SHP77 treated with DMSO at 0.1 percent for 48 hours (cell line): ENCODE results near the gene MICAL3.

ENCODE experiments used
- DNase-seq: peaks from one replicate; lab custom pipeline; 2025; lab: John Stamatoyannopoulos, UW

The MICAL3 gene

GRCh38 chr22:17811119-17811518 is 213.2 kb downstream of the MICAL3 start:
- DNase-seq, result no peak

GRCh38 chr22:17810570-17811116 is 213.7 kb downstream of the MICAL3 start:
- DNase-seq, result no peak

- DNase-seq, result peak; percentile 16
Observed at GRCh38 chr22:17808693-17809403, 215.5 kb downstream of the MICAL3 start.

GRCh38 chr22:17807578-17808410 is 216.6 kb downstream of the MICAL3 start:
- no peak for DNase-seq

DNA sequence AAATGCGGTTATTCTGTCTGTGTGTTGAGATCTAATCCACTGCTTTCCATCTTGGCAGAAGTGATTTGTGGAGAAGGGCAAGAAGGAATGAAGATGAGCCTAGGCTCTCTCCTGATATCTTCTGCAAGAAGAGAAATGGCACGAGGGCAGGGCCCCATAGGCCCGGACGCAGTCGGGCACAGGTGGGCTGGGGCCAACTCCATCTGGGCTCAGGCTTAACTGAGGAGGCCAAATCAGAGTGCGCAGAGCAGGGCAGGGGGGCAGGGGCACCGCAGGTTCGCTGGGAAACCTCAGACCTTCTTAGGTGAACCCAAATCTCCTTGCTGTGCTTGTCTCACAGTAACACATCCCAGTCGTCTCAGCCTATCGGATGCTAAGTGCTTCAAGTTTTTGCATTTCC is 217.3 kb downstream of the MICAL3 start:
- no peak for DNase-seq

DNA sequence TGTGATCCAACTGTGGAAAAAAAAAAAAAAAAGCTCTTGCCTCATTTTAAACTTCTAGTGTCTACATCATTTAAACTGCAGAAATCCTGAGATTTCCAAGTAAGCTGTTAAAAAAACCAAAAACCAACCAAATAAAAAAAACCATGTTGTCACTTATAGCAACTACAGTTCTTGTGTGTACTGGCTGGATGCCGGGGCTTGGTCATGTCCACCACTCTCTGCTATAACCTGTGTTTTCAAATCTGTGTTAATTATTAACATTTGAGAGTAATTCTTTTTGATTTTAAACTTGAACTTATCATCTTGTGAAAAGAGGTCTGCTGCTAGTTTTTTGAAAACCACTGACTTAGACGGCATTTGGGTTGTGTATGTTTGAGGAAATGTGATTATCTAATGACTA is 217.9 kb downstream of the MICAL3 start:
- no peak for DNase-seq

DNA sequence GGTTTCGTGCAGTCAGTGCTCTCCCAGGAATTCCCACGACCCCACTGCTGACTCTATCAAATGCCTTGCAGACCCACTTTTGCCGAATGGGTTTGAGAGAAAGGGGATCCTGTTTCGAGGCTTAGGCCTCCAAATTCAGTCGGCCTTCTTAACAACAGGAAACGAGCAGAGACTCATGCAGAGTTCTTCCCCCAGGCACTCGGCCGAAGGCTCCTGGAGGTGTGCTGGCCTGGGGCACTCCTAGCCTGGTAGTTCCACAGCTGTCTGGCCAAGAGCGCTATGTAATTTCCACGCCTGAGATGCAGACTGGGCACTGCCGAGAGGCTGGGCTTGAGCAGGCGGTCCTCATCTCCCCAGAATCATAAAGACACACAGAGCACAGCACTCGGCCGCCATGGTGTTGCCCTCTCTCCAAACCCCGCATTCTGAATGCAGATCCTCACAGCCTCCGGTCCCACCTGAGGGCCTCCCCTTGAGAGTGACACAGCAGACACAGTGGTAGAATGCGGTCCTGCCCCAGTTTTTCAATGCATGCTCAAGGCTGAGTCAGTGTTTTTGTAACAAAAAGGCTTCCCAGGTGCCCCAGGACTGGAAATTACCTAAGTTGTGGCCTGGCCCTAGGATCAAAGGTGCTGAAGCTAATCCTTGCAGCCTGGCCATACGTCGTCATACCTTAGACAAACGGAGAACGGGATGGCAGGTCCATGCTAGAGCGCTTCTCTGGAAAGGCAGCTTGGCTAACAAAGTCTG is 219.9 kb downstream of the MICAL3 start:
- DNase-seq, result no peak

- DNase-seq, result no peak
Observed at GRCh38 chr22:17803609-17804270, 220.6 kb downstream of the MICAL3 start.

DNA sequence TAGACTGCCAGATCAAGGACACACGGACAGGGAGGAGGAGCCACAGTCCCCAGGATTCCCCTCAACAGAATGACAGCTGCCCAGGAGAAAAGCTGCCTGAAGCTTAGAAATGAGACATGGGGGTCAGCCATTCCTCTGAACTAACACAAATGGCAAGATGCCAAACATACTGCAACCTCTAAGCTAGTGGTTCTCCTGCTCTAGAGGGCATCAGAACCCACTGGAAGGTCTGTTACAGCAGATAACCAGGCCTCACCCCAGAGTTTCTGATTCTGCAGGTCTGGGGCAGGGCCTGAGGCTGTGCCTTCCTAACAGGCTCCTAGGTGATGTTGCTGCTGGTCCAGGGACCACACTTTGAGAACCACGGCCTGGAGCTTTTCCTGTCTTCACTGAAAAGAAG is 221.5 kb downstream of the MICAL3 start:
- no peak for DNase-seq

DNA sequence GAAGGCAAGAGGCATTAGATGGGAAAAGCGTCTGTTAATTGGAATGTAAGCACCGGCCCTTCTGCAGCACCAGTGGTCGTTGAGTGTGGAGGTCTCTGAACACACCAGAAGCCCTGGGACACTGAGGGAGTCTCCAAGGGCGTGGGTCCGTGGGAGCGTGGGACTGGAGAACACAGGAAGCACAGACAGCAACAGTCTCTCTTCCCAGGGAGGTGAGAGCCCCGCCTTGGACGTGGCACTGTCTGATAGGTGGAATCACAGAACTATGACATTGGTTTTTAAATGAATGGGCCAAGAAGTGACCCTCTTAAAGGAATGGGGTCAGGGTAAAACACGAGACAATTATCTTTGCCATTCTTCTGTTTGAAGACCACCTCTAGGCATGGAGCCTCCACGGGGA is 221.9 kb downstream of the MICAL3 start:
- no peak for DNase-seq

DNA sequence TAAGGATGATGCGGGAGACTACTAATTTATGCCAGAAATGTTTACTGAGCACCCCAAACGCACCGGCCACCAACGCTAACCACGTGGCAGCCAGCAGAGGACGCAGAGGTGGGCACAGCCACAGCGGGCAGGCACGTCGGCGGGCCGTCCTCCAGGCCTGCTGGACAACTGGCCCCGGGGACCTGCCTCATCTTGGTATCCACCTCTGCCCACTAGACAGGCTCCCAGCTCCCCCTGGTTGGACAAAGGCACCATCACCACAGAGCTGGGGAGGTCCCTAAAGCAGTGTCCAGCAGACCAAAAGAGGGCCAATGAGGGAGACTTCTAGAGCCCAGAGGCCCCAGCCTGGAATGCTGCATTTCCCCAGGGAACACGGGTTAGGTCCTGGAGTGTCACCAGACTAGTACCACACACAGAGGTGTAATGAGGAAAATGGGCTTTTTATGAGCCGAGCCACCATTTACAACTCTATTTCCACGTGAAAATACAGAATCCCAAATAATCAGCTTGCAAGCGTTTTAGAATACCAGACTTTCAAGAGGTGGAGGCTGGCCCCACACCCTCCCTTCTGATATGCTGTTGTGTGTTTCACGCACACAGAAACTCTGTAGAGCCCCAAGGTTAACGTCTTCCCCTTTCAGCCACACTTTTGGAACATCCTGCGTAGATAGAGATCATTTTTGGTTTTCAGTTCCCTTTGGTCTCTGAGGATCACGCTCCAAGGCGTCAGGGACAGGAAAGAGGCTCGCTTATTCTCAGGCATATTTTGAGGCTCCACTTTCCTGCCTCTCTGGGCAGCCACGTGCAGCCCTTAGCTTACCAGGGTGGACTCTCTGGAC is 226.4 kb downstream of the MICAL3 start:
- DNase-seq, result no peak

DNA sequence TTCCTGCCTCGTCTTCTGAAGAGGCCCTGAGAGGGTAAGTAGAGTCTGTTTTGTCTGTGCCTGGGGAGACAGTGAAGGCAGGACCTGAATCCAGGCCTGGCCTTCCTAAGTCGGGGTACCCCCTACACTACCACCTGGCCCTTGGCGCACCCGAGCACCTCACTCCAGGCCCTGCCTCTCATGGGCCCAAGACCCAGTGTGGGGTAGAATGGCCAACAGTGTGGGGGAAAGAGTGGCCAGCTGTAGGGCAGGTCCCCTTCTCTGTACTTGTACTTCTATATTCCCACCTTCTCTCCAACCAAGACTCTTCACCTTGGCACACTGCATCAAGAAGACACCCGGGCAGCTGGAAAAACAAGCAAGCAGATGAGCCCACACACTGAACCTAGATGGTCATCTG is 227.7 kb downstream of the MICAL3 start:
- no peak for DNase-seq

DNA sequence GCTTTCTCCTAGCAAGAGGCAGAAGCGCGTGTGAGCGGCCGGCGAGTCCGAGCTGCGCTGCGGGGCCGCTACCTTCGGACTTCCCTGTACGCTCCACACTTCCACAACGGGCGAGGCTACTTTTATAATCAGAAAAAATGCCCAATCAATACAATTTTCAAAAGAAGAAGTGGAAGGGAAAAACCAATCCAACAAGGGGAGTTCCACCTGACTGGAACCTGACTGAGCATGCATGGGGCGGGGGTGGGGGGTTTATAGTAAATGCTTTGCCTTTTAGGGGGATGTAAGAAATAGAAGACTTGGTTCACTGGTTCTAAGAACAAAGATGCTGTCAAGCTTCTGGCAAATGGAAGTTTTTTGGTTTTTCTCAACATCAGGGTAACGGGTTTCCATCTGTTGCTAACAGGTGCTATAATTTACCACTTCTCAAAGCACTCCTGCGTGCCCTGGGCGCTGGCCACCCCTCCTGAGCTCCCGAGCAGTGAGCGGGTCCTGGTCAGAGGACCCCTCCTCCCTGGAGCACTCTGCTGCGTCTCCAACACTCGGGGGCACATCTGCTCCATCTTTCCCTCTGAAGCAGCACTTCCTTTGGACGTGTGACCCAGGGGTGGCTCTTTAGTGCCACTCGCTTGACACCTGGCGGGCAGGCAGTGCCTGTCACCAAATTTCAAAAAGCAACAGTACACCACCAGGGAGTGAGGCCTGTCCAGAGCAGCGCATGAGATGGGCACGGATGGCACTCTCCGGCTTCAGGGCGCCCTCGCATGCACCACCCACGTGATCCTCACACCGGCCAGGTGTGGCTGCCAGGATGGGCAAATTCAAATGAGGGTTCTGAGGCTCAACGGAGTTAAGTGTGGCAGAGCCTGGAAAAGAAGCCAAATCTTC is 228.5 kb downstream of the MICAL3 start:
- DNase-seq, result no peak

DNA sequence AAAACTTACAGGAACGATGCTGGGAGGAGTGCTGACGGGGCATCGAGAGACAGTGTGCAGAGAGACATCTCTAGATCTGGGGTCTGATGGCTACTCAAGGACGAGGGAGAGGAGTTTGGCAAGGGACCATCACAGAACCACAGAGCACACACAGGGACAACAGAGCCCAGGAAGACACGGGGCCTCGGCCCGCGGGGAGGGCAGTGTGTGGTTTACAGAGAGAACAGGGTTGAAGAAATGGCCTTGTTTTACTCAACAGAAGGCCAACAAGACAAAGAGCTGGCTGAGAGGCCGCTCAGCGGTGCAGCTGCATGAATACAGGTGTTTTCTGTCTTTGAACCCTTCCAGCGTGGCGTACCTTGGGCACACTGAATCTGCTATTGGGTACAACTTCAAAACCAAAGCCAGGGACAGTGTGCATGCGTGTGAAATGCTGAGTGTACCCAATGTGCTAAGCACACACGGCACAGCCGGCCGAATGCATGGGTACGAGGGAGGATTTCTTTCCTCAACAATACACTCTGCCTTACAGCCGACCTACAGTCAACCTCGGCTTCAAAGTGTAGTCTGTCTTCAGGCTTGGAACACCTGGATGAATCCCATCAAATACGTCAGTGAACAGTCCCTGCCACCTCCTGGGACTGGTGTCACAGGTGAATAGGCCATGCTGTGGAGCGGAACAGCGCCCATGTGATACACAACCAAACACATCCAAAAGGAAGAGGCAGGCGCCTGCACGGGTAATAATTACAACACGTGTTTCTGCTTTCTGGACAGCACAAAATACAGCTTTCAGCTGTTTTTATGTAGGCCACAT is 229.4 kb downstream of the MICAL3 start:
- DNase-seq, result no peak

DNA sequence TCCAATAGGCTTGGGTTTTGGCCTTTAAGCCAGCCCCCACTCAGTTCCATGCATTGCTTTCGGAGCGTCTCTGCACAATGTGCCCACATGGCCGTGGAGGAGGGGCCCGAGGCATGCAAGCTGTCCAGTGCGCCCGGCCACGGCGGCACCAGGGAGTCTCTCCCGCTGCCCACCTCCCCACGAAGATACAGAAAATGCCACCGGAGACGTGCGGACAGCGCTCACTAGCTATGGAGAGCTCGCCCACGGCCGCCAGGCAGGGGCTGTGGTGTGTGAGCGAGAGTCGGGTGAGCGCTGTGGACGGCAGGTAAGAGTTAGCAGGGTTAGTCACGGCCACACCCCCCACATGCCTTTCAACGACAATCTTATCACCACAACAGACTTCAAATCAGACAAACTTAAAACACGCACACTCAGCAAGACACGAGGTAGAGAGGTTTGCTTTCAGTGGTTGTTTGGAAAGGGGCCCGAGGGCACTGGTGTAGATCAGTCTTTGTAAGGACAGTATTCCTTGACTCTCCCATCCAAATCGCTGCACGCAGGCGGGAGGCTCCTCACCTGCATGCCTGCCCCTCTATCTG is 231.4 kb downstream of the MICAL3 start:
- no peak for DNase-seq

DNA sequence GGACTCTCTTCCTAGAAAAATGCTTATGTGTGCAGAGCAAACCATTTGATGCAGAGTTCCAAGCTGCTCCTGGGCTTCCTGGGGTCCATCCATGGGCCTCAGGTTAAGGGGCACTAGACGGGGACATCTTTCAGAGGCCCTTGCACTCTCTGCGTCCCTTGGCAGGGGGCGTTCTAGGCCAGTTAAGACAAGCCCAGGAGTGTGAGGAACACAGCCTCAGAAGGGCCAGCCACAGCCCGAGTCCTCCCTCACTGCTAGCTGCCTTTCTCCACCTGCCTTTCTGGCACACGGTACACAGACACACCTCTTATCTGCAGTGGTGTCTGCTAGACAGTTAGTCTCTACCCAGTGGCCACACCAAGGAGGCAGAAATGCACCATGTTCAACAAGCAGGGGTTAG is 232.1 kb downstream of the MICAL3 start:
- no peak for DNase-seq

- DNase-seq, result no peak
Observed at GRCh38 chr22:17791196-17791595, 233.2 kb downstream of the MICAL3 start.

DNA sequence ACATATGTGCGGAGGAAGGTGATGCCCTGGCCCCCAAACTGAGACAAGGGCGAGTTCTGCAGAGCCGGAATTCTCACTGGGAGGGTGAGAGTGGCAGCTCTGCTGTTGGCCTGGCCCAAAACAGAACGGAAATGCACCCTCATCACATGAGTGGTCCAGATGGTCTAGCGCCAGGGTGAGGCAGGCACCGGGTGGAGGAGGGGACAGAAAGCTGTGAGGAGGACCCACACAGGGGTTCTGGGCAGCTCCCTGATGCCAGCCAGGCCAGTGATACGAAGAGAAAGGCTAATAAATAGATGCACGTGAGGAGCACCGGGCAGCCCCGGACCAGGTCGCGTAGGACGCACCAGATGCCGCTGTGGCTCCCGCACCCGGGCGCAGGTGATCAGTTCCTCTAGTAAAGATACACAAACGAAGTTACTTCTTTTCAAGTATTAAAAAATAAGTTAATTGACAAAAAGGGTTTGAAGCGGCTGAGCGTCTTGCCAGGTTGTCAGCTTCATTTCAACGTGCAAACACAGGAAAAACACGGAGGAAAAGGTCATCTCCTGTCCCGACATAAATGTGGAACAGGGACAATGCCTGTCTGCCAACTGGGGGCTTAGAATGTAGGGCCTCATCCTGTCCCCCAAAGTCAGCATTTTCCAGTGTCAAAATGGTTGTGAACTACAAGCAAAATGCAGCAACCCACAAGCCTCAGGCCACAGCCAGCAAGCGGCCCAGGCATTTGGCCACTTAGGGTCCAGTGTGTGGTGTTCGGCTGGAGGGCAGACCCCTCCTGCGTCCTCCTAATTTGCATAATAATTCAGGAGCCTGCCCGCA is 234.8 kb downstream of the MICAL3 start:
- no peak for DNase-seq
